Measurements from ENCODE around the gene ANGPTL1. TPM values are rescaled to one million over a fixed set of nuclear protein-coding genes. Genes with fewer than 3 reads are reported as not detected.

The ANGPTL1 gene
- total and polyA plus RNA-seq, 2 of the 13 experiments (the other 11 are each of a cell fraction or from before 2014, with no cell fraction given): 2.9 to 9.3 TPM

- TF ChIP-seq HMG20B (CRISPR knock-in tag; conservative IDR thresholded peaks at IDR 0.05) (no peak), ZBTB38 (CRISPR knock-in tag; IDR thresholded peaks at IDR 0.05) (no peak), RXRB (CRISPR knock-in tag; IDR thresholded peaks at IDR 0.05; ENCODE audit: borderline replicate concordance) (peak; percentile 80), ZBTB44 (CRISPR knock-in tag; IDR thresholded peaks at IDR 0.05) (no peak), NFRKB (IDR thresholded peaks at IDR 0.05) (no peak), ZNF274 (CRISPR knock-in tag; IDR thresholded peaks at IDR 0.05) (no peak), PHF20 (CRISPR knock-in tag; IDR thresholded peaks at IDR 0.05) (no peak), KIAA2018 (CRISPR knock-in tag; IDR thresholded peaks at IDR 0.05; ENCODE audit: borderline replicate concordance) (no peak), ZNF234 (CRISPR knock-in tag; conservative IDR thresholded peaks at IDR 0.05) (no peak), JUND (CRISPR knock-in tag; IDR thresholded peaks at IDR 0.05) (no peak), MIXL1 (CRISPR knock-in tag; IDR thresholded peaks at IDR 0.05) (peak; percentile 70), SSRP1 (CRISPR knock-in tag; IDR thresholded peaks at IDR 0.05) (no peak), MAFF (IDR thresholded peaks at IDR 0.05; ENCODE audit: low read depth, low read length) (no peak), RBFOX2 (IDR thresholded peaks at IDR 0.05; ENCODE audit: low read depth, low read length) (no peak), THRA (CRISPR knock-in tag; IDR thresholded peaks at IDR 0.05; ENCODE audit: borderline replicate concordance) (peak; percentile 42; the same call in 1 of the 2 replicates), TRIM22 (IDR thresholded peaks at IDR 0.05) (no peak), MAX (IDR thresholded peaks at IDR 0.05) (no peak), SOX5 (CRISPR knock-in tag; IDR thresholded peaks at IDR 0.05; ENCODE audit: borderline replicate concordance) (peak; percentile 72), RBAK (CRISPR knock-in tag; IDR thresholded peaks at IDR 0.05) (no peak)
Observed at GRCh38 chr1:178871551-178872320, 859 bp upstream of the ANGPTL1 start (continued).
